K562 (cell line): ENCODE measurements around the gene TDG. TPM values are rescaled to one million over a fixed set of nuclear protein-coding genes. Genes with fewer than 3 reads are reported as not detected.
A peak's percentile ranks its signal among the peaks of the same experiment; 100 is the strongest.

Experiments used
- CREB3 ChIP-seq: fragments of 450-650 bp; conservative IDR thresholded peaks from 2 replicates; pipeline ENCODE4 v1.6.1; 2016; ENCODE audit warnings: missing genetic modification characterization, low read depth, mild to moderate bottlenecking, missing compliant biosample characterization, moderate library complexity
- DPF2 ChIP-seq: fragments of 450-650 bp; IDR thresholded peaks from 2 replicates; pipeline ENCODE4 v1.6.1; 2016
- HMG20B ChIP-seq: fragments of 250-450 bp; sonication (Bioruptor Pico); IDR thresholded peaks from 2 replicates; pipeline ENCODE4 v1.5.0; 2021; ENCODE audit warnings: mild to moderate bottlenecking
- MAZ ChIP-seq, 2 experiments: fragments of 450-650 bp in 1 of 2; sonication (generic) in 1 of 2; formaldehyde crosslinking; IDR thresholded peaks in 1 of 2; conservative IDR thresholded peaks in 1 of 2; 2 replicates each; pipeline versions ENCODE4 v1.4.0 to v1.5.0; 2020; ENCODE audit warnings: mild to moderate bottlenecking in 1 of 2, missing genetic modification reagents in 1 of 2
- MLLT1 ChIP-seq, 2 experiments: fragments of 450-650 bp; IDR thresholded peaks; 2 replicates each; pipeline ENCODE4 v1.6.1; 2016
- MLX ChIP-seq, 2 experiments: fragments of 450-650 bp in 1 of 2; sonication (generic) in 1 of 2; formaldehyde crosslinking; conservative IDR thresholded peaks; 2 replicates each; pipeline versions ENCODE4 v1.4.0 to v1.8.1; 2020 to 2022; ENCODE audit warnings: mild to moderate bottlenecking in 1 of 2, missing genetic modification reagents in 1 of 2
- NCOA1 ChIP-seq: fragments of 450-650 bp; IDR thresholded peaks from 2 replicates; pipeline ENCODE4 v1.6.1; 2016; ENCODE audit warnings: low read depth
- PPARD ChIP-seq: fragments of 250-450 bp; sonication (Bioruptor Pico); IDR thresholded peaks from 2 replicates; pipeline ENCODE4 v1.8.0; 2022; ENCODE audit warnings: inconsistent platforms, mild to moderate bottlenecking, moderate library complexity
- RFX7 ChIP-seq: fragments of 250-450 bp; sonication (Bioruptor Pico); IDR thresholded peaks from 2 replicates; pipeline ENCODE4 v1.5.1; 2021; ENCODE audit warnings: mild to moderate bottlenecking
- TOE1 ChIP-seq, 2 experiments: fragments of 450-650 bp in 1 of 2; sonication (generic) in 1 of 2; formaldehyde crosslinking in 1 of 2; IDR thresholded peaks; 2 replicates each; pipeline versions ENCODE4 v1.7.1 to v1.8.0; 2016 to 2022; ENCODE audit warnings: borderline replicate concordance in 2 of 2, mild to moderate bottlenecking in 2 of 2, antibody characterized with exemption in 1 of 2, inconsistent platforms in 1 of 2, low read depth in 1 of 2, missing genetic modification reagents in 1 of 2, moderate library complexity in 1 of 2
- ZBTB5 ChIP-seq: fragments of 450-650 bp; IDR thresholded peaks from 2 replicates; pipeline ENCODE4 v1.6.1; 2017; ENCODE audit warnings: antibody characterized with exemption
- ZNF174 ChIP-seq: fragments of 250-450 bp; sonication (Bioruptor Pico); IDR thresholded peaks from 2 replicates; pipeline ENCODE4 v1.4.0; 2020; ENCODE audit warnings: mild to moderate bottlenecking
- ZNF507 ChIP-seq: conservative IDR thresholded peaks from 2 replicates; pipeline ENCODE4 v1.6.1; 2017; ENCODE audit warnings: missing genetic modification characterization, missing compliant biosample characterization
- ZNF592 ChIP-seq: fragments of 450-650 bp; IDR thresholded peaks from 2 replicates; pipeline ENCODE4 v1.6.1; 2017; ENCODE audit warnings: antibody characterized with exemption, mild to moderate bottlenecking
- ZNF75A ChIP-seq: fragments of 450-650 bp; formaldehyde crosslinking; IDR thresholded peaks from 2 replicates; pipeline ENCODE4 v1.4.0; 2020; ENCODE audit warnings: mild to moderate bottlenecking
- polyA plus RNA-seq, 8 experiments: library from polyadenylated mRNA; depleted of rRNA in 4 of 8; stranded (reverse) in 5 of 8; unstranded in 3 of 8; fragments of >200 nt; fragmentation: Nextera tagmentation in 2 of 8; fragmentation: Illumina TruSeq in 1 of 8; extraction: Ambion mirVana in 2 of 8; extraction: Trizol in 1 of 8; gene quantifications; 2 replicates each; pipeline versions ENCODE4 v1.2.1 to v1.2.3, GENCODE V29; 2011 to 2014; ENCODE audit warnings: inconsistent platforms in 1 of 8, missing spikeins in 1 of 8
- total RNA-seq, 7 experiments: library from RNA; depleted of rRNA in 6 of 7; stranded (reverse); fragments of >200 nt in 6 of 7; fragmentation: Illumina TruSeq in 2 of 7; extraction: Trizol in 2 of 7; gene quantifications; 2 replicates each; pipeline versions ENCODE4 v1.2.1 to v1.2.3, GENCODE V29; 2011 to 2021; ENCODE audit warnings: low replicate concordance in 1 of 7

The TDG gene
- total and polyA plus RNA-seq, 9 of the 15 experiments (the other 6 are each of a cell fraction or from before 2014, with no cell fraction given) = 37.6 to 77.2 (median 64.0) TPM

- TF ChIP-seq ZBTB5 = no peak
- peak; percentile 60 for TF ChIP-seq ZNF592
- TF ChIP-seq CREB3 (tag) = no peak
- TF ChIP-seq ZNF507 (tag) = no peak
- TF ChIP-seq ZNF75A = no peak
- no peak for TF ChIP-seq MLX (CRISPR knock-in tag; conservative IDR thresholded peaks at IDR 0.05)
- no peak for TF ChIP-seq ZNF174
- TF ChIP-seq PPARD (CRISPR knock-in tag) = no peak
- no peak for TF ChIP-seq RFX7 (CRISPR knock-in tag)
- TF ChIP-seq MLLT1 (IDR thresholded peaks at IDR 0.05) = peak; percentile 31 to 52; a peak in 3 of 4 replicates
- TF ChIP-seq MAZ (CRISPR knock-in tag; conservative IDR thresholded peaks at IDR 0.05 in 1 of 2, IDR thresholded peaks at IDR 0.05 in 1 of 2) = peak; percentile 58 to 79
- no peak for TF ChIP-seq DPF2
- no peak for TF ChIP-seq HMG20B (CRISPR knock-in tag)
- peak; percentile 84 for TF ChIP-seq NCOA1
- peak; percentile 100 for TF ChIP-seq TOE1 (IDR thresholded peaks at IDR 0.05; ENCODE audit: borderline replicate concordance)
- no peak for TF ChIP-seq TOE1 (CRISPR knock-in tag; IDR thresholded peaks at IDR 0.05; ENCODE audit: borderline replicate concordance, low read depth)
Observed at GRCh38 chr12:103965590-103966504, at the start of gene TDG (continued).
